Breast epithelium (tissue), 4 donors: ENCODE data around the gene SPATS2. TPM values are rescaled to one million over a fixed set of nuclear protein-coding genes. Genes with fewer than 3 reads are reported as not detected.

Source experiments
- DNase-seq, 2 donors: peaks; one replicate each; pipeline ENCODE4 v3.0.0-alpha.2; 2019; ENCODE audit warnings: low spot score in 2 of 2
- H3K27ac ChIP-seq, 2 donors: fragments of 200-600 bp; sonication (generic) in 1 of 2; one replicate each; pipeline ENCODE4 v1.5.1; 2016 to 2019; ENCODE audit warnings: mild to moderate bottlenecking in 1 of 2
- H3K27me3 ChIP-seq, 2 donors: fragments of 200-600 bp; sonication (generic) in 1 of 2; one replicate each; pipeline versions ENCODE4 v1.5.1 to v1.6.0; 2017 to 2019; ENCODE audit warnings: control low read depth in 1 of 2, mild to moderate bottlenecking in 1 of 2
- H3K36me3 ChIP-seq: fragments of 200-600 bp; one replicate; pipeline ENCODE4 v1.5.1; 2019
- H3K4me1 ChIP-seq, 2 donors: fragments of 200-600 bp; sonication (generic); one replicate each; pipeline ENCODE4 v1.5.1; 2016 to 2019; ENCODE audit warnings: control low read depth in 1 of 2
- H3K4me3 ChIP-seq, 3 donors: fragments of 200-600 bp; sonication (generic); 1 replicate in 2 of 3; 2 replicates in 1 of 3; pipeline ENCODE4 v1.5.1; 2016 to 2019; ENCODE audit warnings: mild to moderate bottlenecking in 3 of 3, moderate library complexity in 2 of 3
- H3K9me3 ChIP-seq, 2 donors: fragments of 200-600 bp; sonication (generic) in 1 of 2; one replicate each; pipeline ENCODE4 v1.5.1; 2016 to 2019; ENCODE audit warnings: control low read depth in 1 of 2
- CTCF ChIP-seq, 3 donors: fragments of 450-650 bp; IDR thresholded peaks; one replicate each; pipeline ENCODE4 v1.5.1; 2016 to 2017; ENCODE audit warnings: antibody characterized with exemption in 3 of 3, mild to moderate bottlenecking in 3 of 3, moderate library complexity in 3 of 3
- POLR2A ChIP-seq: fragments of 450-650 bp; IDR thresholded peaks from one replicate; pipeline ENCODE4 v1.6.1; 2016; ENCODE audit warnings: antibody characterized with exemption, mild to moderate bottlenecking, moderate library complexity
- POLR2AphosphoS5 ChIP-seq, 3 donors: sonication (generic); formaldehyde crosslinking; IDR thresholded peaks; one replicate each; pipeline ENCODE4 v1.6.1; 2017; ENCODE audit warnings: antibody characterized with exemption in 3 of 3
- intact Hi-C: fragments of 100-400 bp; cut with DNase I; formaldehyde crosslinking; loops from one replicate; pipeline ENCODE4 v1.15.1; 2023; ENCODE audit warnings: low total_unique reads
- total RNA-seq, 3 donors: library from RNA; depleted of rRNA; stranded (reverse); fragments of >200 nt; gene quantifications; one replicate each; pipeline ENCODE4 v1.1.0, GENCODE V29; 2016

Gene SPATS2
- total RNA-seq, 3 donors from 2014 or later, result 13.8 to 24.0 (median 22.0) TPM

GRCh38 chr12:49346659-49347310 lies 20.5 kb upstream of the SPATS2 start, which contains the start of gene DNAJC22:
Gene DNAJC22, plus strand, starts transcription at chr12:49346888. Its CDS starts 1,985 bp downstream, at chr12:49348873.
- TF ChIP-seq CTCF (IDR thresholded peaks at IDR 0.05), result no peak
- TF ChIP-seq POLR2A, result no peak
- no peak for TF ChIP-seq POLR2AphosphoS5 (IDR thresholded peaks at IDR 0.05)
- intact Hi-C loops, result loop anchor here (10.0 kb wide), 1 partner anchor 168 kb away; no protein-coding TSS in a partner anchor
- Histone ChIP-seq H3K27me3 (peaks cover 14 to 37% of the 10 kb centered on the region in 2 donors), H3K36me3 (no peaks in the 10 kb centered on the region), H3K4me1 (peaks cover 23% of the 10 kb centered on the region in 2 donors), H3K4me3 (peak within 1 kb of the TSS; percentile 27 to 69 (median 52)), H3K9me3 (no peaks in the 10 kb centered on the region), H3K27ac (no peak within 1 kb of the TSS)
- DNase-seq, result peak in 1 of 2 donors; percentile 16

- H3K4me3 ChIP-seq, result peak overlapping the region in 2 of 3 donors; percentile 52 to 69
Measured at GRCh38 chr12:49347311-49348193, 19.7 kb upstream of the SPATS2 start.

GRCh38 chr12:49348781-49349180 lies 18.5 kb upstream of the SPATS2 start:
- TF ChIP-seq POLR2A (no peak), CTCF (IDR thresholded peaks at IDR 0.05) (no peak), POLR2AphosphoS5 (IDR thresholded peaks at IDR 0.05) (no peak)
- H3K4me3 ChIP-seq, result no peak overlapping the region
- no peaks in the 10 kb centered on the region for H3K9me3 ChIP-seq
- DNase-seq, result peak in 1 of 2 donors; percentile 8
- peaks cover 23% of the 10 kb centered on the region in 2 donors for H3K4me1 ChIP-seq
- no peak overlapping the region for H3K27ac ChIP-seq
- H3K36me3 ChIP-seq, result no peaks in the 10 kb centered on the region
- H3K27me3 ChIP-seq, result peaks cover 11 to 37% of the 10 kb centered on the region in 2 donors
- intact Hi-C loops, result loop anchor here (10.0 kb wide), 1 partner anchor 166 kb away; no protein-coding TSS in a partner anchor

More at GRCh38 chr12:49347311-49348193, 19.7 kb upstream of the SPATS2 start:
- Histone ChIP-seq H3K27me3 (peaks cover 14 to 37% of the 10 kb centered on the region in 2 donors), H3K9me3 (no peaks in the 10 kb centered on the region), H3K36me3 (no peaks in the 10 kb centered on the region), H3K27ac (no peak overlapping the region), H3K4me1 (peaks cover 23% of the 10 kb centered on the region in 2 donors)
- peak; percentile 67 to 78 for DNase-seq
- TF ChIP-seq CTCF (IDR thresholded peaks at IDR 0.05), result peak; percentile 80 to 87 (median 83)
- TF ChIP-seq POLR2AphosphoS5 (IDR thresholded peaks at IDR 0.05), result peak in 1 of 3 donors; percentile 14
- no peak for TF ChIP-seq POLR2A
- intact Hi-C loops, result loop anchor here (10.0 kb wide), 1 partner anchor 167 kb away; no protein-coding TSS in a partner anchor

- DNase-seq, result no peak
- Histone ChIP-seq H3K4me3 (no peak overlapping the region), H3K27me3 (peaks cover 11 to 37% of the 10 kb centered on the region in 2 donors), H3K9me3 (no peaks in the 10 kb centered on the region), H3K36me3 (no peaks in the 10 kb centered on the region), H3K4me1 (peaks cover 23% of the 10 kb centered on the region in 2 donors), H3K27ac (no peak overlapping the region)
- TF ChIP-seq POLR2AphosphoS5 (IDR thresholded peaks at IDR 0.05) (no peak), CTCF (IDR thresholded peaks at IDR 0.05) (no peak), POLR2A (no peak)
- intact Hi-C loops, result loop anchor here (10.0 kb wide), 1 partner anchor 166 kb away; no protein-coding TSS in a partner anchor
Measured at GRCh38 chr12:49349266-49349665, 18.0 kb upstream of the SPATS2 start.
